ENCODE results near the gene FAM222A.

The FAM222A gene

GRCh38 chr12:109727039-109727723 is 13.6 kb downstream of the FAM222A start:
- no peak for DNase-seq

- no peak for DNase-seq
Measured at GRCh38 chr12:109727746-109728726, 14.4 kb downstream of the FAM222A start.

- no peak for DNase-seq
Measured at GRCh38 chr12:109728921-109729320, 15.3 kb downstream of the FAM222A start.

GRCh38 chr12:109729371-109729781 is 15.8 kb downstream of the FAM222A start:
- no peak for DNase-seq

- DNase-seq: no peak
Measured at GRCh38 chr12:109729801-109730200, 16.2 kb downstream of the FAM222A start.

- no peak for DNase-seq
Measured at GRCh38 chr12:109730306-109731145, 16.9 kb downstream of the FAM222A start.

- no peak for DNase-seq
Measured at GRCh38 chr12:109731231-109731731, 17.7 kb downstream of the FAM222A start.

GRCh38 chr12:109731806-109732205 is 18.2 kb downstream of the FAM222A start:
- DNase-seq: no peak

- DNase-seq: no peak
Measured at GRCh38 chr12:109732321-109733305, 19.0 kb downstream of the FAM222A start.

GRCh38 chr12:109734219-109735000 is 20.8 kb downstream of the FAM222A start:
- no peak for DNase-seq

GRCh38 chr12:109735051-109735521 is 21.5 kb downstream of the FAM222A start:
- no peak for DNase-seq

GRCh38 chr12:109735825-109736551 is 22.4 kb downstream of the FAM222A start:
- no peak for DNase-seq

- no peak for DNase-seq
Measured at GRCh38 chr12:109736552-109737108, 23.0 kb downstream of the FAM222A start.

GRCh38 chr12:109737126-109737525 is 23.5 kb downstream of the FAM222A start:
- DNase-seq: no peak

- DNase-seq: no peak
Measured at GRCh38 chr12:109737631-109738030, 24.0 kb downstream of the FAM222A start.

- DNase-seq: no peak
Measured at GRCh38 chr12:109738209-109738608, 24.6 kb downstream of the FAM222A start.

- no peak for DNase-seq
Measured at GRCh38 chr12:109738878-109739665, 25.4 kb downstream of the FAM222A start.

Measured in SHP77 treated with DMSO at 0.1 percent for 48 hours (cell line).